8988T (cell line): ENCODE measurements around the gene GLRX.

Source experiments
- DNase-seq: peaks from one replicate; pipeline ENCODE4 v3.0.0; 2011

GLRX gene

DNA sequence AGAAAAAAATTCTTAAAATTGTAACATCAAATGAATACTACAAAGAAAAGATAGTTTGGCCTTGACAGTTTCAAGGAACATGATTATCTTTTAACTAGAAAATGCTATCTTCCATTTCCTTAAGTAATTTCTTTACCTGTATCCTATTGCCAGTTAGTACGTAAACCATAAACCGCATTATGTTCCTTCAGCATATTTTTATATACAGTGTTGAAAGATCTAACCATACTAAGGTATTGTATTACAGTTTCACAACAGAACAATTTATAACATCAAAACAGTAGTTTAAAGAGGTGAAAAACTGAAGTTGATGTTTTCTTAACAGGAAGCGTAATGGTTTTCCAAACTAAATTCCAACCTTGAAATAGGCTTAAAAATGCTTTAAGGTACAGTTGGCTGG is 45.1 kb downstream of the GLRX start:
- no peak for DNase-seq

DNA sequence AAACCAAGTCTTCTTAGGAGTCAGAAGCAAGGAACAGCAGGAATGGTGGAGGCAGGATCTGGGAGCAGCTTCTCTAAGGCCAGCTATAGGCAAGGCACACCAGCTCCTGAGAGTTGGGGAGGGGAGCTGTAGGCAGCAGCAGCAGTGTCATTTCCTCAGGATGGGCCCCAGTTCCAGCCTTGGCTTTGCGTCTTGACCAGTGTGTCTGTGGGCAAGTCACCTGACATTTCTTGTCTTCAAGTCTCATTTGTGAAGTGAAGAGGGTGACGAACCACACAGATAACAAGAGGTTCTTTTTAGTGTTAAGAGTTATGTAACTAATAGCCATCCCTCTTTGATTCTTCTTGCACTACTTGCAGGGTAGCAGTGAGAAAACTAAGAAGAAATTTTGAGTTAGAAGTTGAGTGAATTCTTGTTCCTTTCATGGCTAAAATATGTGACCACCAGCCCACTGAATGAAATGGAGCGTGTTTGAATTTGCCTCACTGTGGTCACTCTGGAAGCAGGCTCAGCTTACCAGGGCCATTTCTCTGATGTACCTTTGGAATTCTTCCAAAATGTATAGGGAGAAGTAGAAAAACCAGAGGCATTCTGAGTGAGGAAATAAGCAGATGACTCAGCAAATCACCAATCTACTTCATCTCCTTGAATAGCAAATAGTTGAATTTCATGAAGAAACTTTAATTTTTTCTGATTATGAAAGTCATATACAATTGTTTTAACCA is 49.0 kb downstream of the GLRX start:
- DNase-seq = no peak

DNA sequence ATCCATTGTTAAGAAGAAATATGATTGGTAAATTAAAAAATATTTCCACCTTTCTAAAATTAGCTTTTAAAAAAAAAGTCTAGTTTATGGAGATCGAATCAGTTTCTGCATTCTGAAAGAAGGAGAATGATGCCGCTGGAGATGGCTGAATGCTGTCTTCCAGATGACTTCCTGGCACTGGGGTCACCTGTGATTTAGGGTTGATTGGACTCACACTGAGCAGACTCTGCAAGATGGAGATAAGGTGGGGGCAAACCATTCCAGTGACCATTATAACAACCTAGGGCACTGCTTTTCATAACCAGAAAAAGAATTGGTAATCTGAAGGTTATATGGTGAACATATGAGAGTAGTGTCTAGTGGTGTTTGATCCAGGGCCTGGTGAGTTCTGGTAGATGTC is 50.6 kb downstream of the GLRX start:
- DNase-seq = no peak

DNA sequence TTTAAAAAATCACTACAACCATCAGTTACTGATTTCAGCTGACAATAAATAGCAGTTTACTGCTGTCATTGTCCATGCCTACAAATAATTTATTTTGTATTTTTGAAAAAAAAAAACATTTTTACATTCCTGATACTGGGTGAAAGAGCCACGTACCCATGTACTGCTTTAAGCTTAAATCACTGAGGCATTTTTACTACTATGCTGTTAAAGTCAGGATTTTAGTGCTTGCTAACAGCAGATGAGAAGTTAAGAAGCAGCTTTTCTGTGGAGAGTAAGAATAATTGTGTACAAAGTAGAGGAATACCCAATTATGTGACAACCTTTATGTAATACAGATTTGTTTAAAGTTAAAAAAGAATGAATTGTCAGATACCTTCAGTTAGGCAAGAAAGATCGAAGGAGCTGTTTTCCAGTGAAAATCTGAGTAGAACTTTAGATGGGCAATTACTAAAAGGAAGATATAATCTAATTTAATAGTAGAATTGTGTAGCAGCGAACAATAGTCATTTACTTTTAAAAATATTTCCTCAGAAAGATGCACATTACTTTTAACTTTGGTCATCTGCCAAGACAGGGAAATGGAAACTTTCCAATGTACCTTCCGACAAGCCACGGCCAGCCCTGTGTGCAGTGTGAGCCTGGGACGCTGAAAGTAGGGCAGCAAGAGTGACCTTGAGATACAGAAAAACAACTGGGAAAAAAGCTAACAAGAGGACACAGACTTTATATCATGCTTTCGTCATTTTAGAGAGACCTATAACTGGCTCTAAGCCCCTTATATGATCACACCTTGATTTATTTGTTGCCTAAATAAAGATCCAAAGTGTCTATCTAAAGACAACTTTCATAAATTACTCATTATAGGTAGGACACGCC is 51.5 kb downstream of the GLRX start:
- no peak for DNase-seq

DNA sequence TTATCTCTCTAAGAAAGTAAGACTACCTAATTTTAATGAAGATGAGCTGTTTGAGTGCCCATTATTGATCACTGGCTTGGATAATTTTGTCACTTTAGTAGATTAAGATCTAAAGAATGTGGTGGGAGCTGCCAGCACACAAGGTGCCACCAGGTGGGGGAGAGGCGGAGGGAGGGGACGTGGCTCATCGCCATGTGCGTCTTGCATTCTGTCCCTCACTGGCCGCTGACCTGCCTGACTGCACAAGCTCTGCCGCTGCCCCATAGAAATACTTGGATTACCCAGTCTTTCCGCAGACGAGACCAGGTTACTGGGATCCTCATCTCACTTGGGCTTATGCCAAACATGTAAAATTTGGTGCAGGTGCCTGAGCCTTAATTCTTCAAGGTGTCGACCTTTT is 53.8 kb downstream of the GLRX start:
- DNase-seq = no peak

DNA sequence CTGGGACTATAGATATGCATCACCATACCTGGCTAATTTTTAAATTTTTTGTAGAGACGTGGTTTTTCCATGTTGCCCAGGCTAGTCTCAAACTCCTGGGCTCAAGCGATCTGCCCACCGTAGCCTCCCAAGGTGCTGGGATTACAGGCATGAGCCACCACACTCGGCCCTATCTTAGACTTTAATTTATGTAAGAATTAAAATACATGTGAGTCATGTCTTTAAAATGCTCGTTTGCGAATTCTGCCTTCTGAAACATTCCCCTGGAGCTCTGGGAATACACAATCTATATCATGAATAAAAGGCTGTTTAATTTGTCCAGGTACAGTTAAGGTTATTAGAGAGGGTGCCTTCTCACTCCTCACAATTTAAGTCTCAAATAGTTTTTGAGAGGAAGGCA is 58.6 kb downstream of the GLRX start:
- no peak for DNase-seq
